Natural killer cell (primary cell): Measurements from ENCODE around the gene TSEN54. TPM values are rescaled to one million over a fixed set of nuclear protein-coding genes. Genes with fewer than 3 reads are reported as not detected.
A peak's percentile ranks its signal among the peaks of the same experiment; 100 is the strongest.

Source experiments
- ATAC-seq, 3 donors: fragments of 150-1000 bp in 2 of 3; fragments of 200-7000 bp in 1 of 3; cut with Tn5 transposase; 1 replicate in 1 of 3; 2 replicates in 2 of 3; pipeline ENCODE4 v1.10.0; 2021; ENCODE audit warnings: mild to moderate bottlenecking in 2 of 3, moderate library complexity in 2 of 3
- DNase-seq, 2 donors: peaks; one replicate each; pipeline versions ENCODE4 v3.0.0 to v3.0.0-alpha.2; 2013 to 2021; ENCODE audit warnings: mixed read lengths in 1 of 2
- H3K27ac ChIP-seq: one replicate; pipeline ENCODE4 v1.5.1; 2013; ENCODE audit warnings: mild to moderate bottlenecking, low read length
- H3K27me3 ChIP-seq: one replicate; pipeline ENCODE4 v1.6.1; 2013; ENCODE audit warnings: low read length; ENCODE audit not compliant: control insufficient read depth, insufficient read depth
- H3K36me3 ChIP-seq: one replicate; pipeline ENCODE4 v1.6.1; 2013; ENCODE audit warnings: low read length; ENCODE audit not compliant: control insufficient read depth, insufficient read depth
- H3K4me1 ChIP-seq: one replicate; pipeline ENCODE4 v1.6.1; 2013; ENCODE audit warnings: low read length; ENCODE audit not compliant: control insufficient read depth, insufficient read depth
- H3K4me3 ChIP-seq: one replicate; pipeline ENCODE4 v1.5.1; 2013; ENCODE audit warnings: low read length
- H3K9me3 ChIP-seq: one replicate; pipeline ENCODE4 v1.6.1; 2013; ENCODE audit warnings: low read length; ENCODE audit not compliant: control insufficient read depth, insufficient read depth
- H3K27ac Mint-ChIP-seq, 2 donors: one replicate each; pipeline ENCODE4 v1.8.0; 2022; ENCODE audit warnings: mild to moderate bottlenecking in 2 of 2, mixed read lengths in 2 of 2, moderate library complexity in 1 of 2
- H3K27me3 Mint-ChIP-seq, 2 donors: one replicate each; pipeline ENCODE4 v1.8.0; 2022; ENCODE audit warnings: low read depth in 2 of 2, mixed read lengths in 2 of 2
- H3K36me3 Mint-ChIP-seq: one replicate; pipeline ENCODE4 v1.8.0; 2022; ENCODE audit warnings: mixed read lengths
- H3K4me1 Mint-ChIP-seq, 2 donors: one replicate each; pipeline ENCODE4 v1.8.0; 2022; ENCODE audit warnings: mixed read lengths in 2 of 2
- H3K4me3 Mint-ChIP-seq: one replicate; pipeline ENCODE4 v1.8.0; 2022; ENCODE audit warnings: mild to moderate bottlenecking, moderate library complexity, mixed read lengths
- H3K9me3 Mint-ChIP-seq, 2 donors: one replicate each; pipeline ENCODE4 v1.8.0; 2022; ENCODE audit warnings: mixed read lengths in 2 of 2
- CTCF ChIP-seq: fragments of 200-600 bp; IDR thresholded peaks from one replicate; pipeline ENCODE4 v1.8.0; 2022; ENCODE audit warnings: antibody characterized with exemption
- WGBS: methylation state at CpG from one replicate; pipeline ENCODE4 v1.1.7; 2013; ENCODE audit warnings: missing lambda C conversion rate; ENCODE audit not compliant: insufficient coverage; 5-methylcytosine and 5-hydroxymethylcytosine counted together
- intact Hi-C: fragments of 100-400 bp; cut with micrococcal nuclease; formaldehyde crosslinking; loops from one replicate; pipeline ENCODE4 v1.14.2; 2022
- total RNA-seq, 4 donors: library from RNA; stranded (reverse); fragments of 120-200 nt in 1 of 4; gene quantifications; one replicate each; pipeline versions ENCODE4 v1.2.3 to v1.2.4, GENCODE V29; 2013 to 2022

The TSEN54 gene
- total RNA-seq, 3 donors from 2014 or later (not counting 1 experiment from before 2014, with no cell fraction given), result 180 to 224 (median 186) TPM

- H3K9me3 Mint-ChIP-seq, result no peaks in the 10 kb centered on the region
- no peak for ATAC-seq
- 98% methylated on average over 11 of the region's 11 CpGs for WGBS
These were observed 47.9 kb downstream of the TSEN54 start for GRCh38 chr17:75564195-75564594.

GRCh38 chr17:75565066-75565465, 48.7 kb downstream of the TSEN54 start:
- Mint-ChIP-seq H3K9me3 (no peaks in the 10 kb centered on the region), H3K4me3 (no peak overlapping the region), H3K4me1 (peaks cover 0 to 6% of the 10 kb centered on the region in 2 donors), H3K27ac (no peak overlapping the region), H3K36me3 (no peaks in the 10 kb centered on the region), H3K27me3 (no peaks in the 10 kb centered on the region)
- DNase-seq (no peak), ATAC-seq (no peak)
- no peaks in the 10 kb centered on the region for H3K9me3 ChIP-seq
- no peak overlapping the region for H3K4me3 ChIP-seq
- WGBS, result 95% methylated on average over 7 of the region's 7 CpGs
- intact Hi-C loops, result no loop called here
- H3K27me3 ChIP-seq, result no peaks in the 10 kb centered on the region
- peaks cover 51% of the 10 kb centered on the region for H3K36me3 ChIP-seq
- no peak overlapping the region for H3K27ac ChIP-seq
- peaks cover 7% of the 10 kb centered on the region for H3K4me1 ChIP-seq
- TF ChIP-seq CTCF, result no peak

More at GRCh38 chr17:75564195-75564594, 47.9 kb downstream of the TSEN54 start:
- H3K4me3 ChIP-seq, result no peak overlapping the region
- H3K27ac ChIP-seq, result no peak overlapping the region
- intact Hi-C loops, result no loop called here
- no peaks in the 10 kb centered on the region for H3K27me3 ChIP-seq
- H3K9me3 ChIP-seq, result no peaks in the 10 kb centered on the region
- H3K4me1 ChIP-seq, result peaks cover 7% of the 10 kb centered on the region
- Mint-ChIP-seq H3K27me3 (no peaks in the 10 kb centered on the region), H3K4me3 (no peak overlapping the region), H3K36me3 (no peaks in the 10 kb centered on the region), H3K4me1 (peaks cover 0 to 6% of the 10 kb centered on the region in 2 donors), H3K27ac (no peak overlapping the region)
- H3K36me3 ChIP-seq, result peaks cover 53% of the 10 kb centered on the region
- DNase-seq, result no peak
- no peak for TF ChIP-seq CTCF

- DNase-seq, result no peak
- Histone ChIP-seq H3K27me3 (no peaks in the 10 kb centered on the region), H3K9me3 (no peaks in the 10 kb centered on the region), H3K36me3 (peaks cover 56% of the 10 kb centered on the region), H3K27ac (no peak overlapping the region), H3K4me3 (no peak overlapping the region), H3K4me1 (peaks cover 12% of the 10 kb centered on the region)
- TF ChIP-seq CTCF, result no peak
- Mint-ChIP-seq H3K9me3 (no peaks in the 10 kb centered on the region), H3K27ac (peak overlapping the region; percentile 29 to 52), H3K4me3 (no peak overlapping the region), H3K4me1 (peaks cover 0 to 6% of the 10 kb centered on the region in 2 donors), H3K27me3 (no peaks in the 10 kb centered on the region), H3K36me3 (no peaks in the 10 kb centered on the region)
- 92% methylated on average over 6 of the region's 6 CpGs for WGBS
- intact Hi-C loops, result no loop called here
- ATAC-seq, result no peak
These were observed 49.3 kb downstream of the TSEN54 start for GRCh38 chr17:75565618-75566017.

- peaks cover 57% of the 10 kb centered on the region for H3K36me3 ChIP-seq
- no peak for DNase-seq
- no peak overlapping the region for H3K4me3 ChIP-seq
- TF ChIP-seq CTCF, result no peak
- H3K4me1 ChIP-seq, result peaks cover 20% of the 10 kb centered on the region
- H3K27ac ChIP-seq, result no peak overlapping the region
- no peaks in the 10 kb centered on the region for H3K27me3 ChIP-seq
- Mint-ChIP-seq H3K9me3 (no peaks in the 10 kb centered on the region), H3K36me3 (no peaks in the 10 kb centered on the region), H3K4me3 (no peak overlapping the region), H3K4me1 (peaks cover 0 to 6% of the 10 kb centered on the region in 2 donors), H3K27ac (peak overlapping the region in 1 of 2 donors; percentile 29), H3K27me3 (no peaks in the 10 kb centered on the region)
- no peak for ATAC-seq
- no peaks in the 10 kb centered on the region for H3K9me3 ChIP-seq
- WGBS, result 91% methylated on average over 6 of the region's 6 CpGs
- intact Hi-C loops, result no loop called here
These were observed 50.1 kb downstream of the TSEN54 start for GRCh38 chr17:75566416-75566815.
